ENCODE measurements around the gene CYB5R2. TPM values are rescaled to one million over a fixed set of nuclear protein-coding genes. Genes with fewer than 3 reads are reported as not detected.

CYB5R2 gene
- total RNA-seq, 1 donor from 2014 or later = 23.2 TPM

DNA sequence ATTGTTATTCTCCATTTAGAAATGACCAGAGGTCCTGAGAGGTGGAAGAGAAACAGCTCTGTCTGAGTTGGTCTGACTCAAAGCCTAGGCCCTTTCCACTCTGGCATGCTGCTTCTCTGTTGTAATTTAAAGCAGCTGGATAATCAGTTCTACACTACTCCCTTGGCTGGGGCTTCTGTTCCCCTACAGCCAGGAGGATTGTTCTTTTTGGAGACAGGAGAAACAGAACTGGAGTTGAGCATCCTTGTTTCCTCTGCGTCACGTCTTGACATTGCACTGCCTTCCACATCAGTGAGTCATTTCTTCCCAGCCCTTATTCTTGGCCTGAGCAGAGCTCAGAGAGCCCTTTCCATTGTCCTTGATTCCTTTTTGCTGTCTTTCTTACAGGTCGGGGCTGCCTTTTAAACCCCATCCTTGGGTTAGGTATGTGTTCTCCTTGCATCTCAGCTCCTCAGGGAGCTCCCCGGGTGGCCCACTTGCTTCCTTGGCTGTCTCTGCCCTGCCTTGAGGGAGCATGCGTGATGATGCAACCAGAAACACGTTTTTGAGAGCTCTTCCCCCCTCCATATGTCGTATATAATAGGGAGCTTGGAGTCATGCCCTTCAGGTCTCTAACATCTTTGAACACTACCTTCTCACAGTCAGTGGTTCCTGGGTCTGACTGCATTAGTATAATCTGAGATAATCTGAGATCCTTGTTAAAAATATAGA lies 35.7 kb downstream of the CYB5R2 start:
- Mint-ChIP-seq H3K27me3 (no peaks in the 10 kb centered on the region), H3K9me3 (no peaks in the 10 kb centered on the region), H3K4me3 (no peak overlapping the region), H3K36me3 (peaks cover 54% of the 10 kb centered on the region), H3K4me1 (ENCODE audit: unreplicated experiment) (no peaks in the 10 kb centered on the region), H3K27ac (no peak overlapping the region)
- DNase-seq (ENCODE audit: extremely low spot score, unreplicated experiment) = no peak
- TF ChIP-seq, protein P1, sequence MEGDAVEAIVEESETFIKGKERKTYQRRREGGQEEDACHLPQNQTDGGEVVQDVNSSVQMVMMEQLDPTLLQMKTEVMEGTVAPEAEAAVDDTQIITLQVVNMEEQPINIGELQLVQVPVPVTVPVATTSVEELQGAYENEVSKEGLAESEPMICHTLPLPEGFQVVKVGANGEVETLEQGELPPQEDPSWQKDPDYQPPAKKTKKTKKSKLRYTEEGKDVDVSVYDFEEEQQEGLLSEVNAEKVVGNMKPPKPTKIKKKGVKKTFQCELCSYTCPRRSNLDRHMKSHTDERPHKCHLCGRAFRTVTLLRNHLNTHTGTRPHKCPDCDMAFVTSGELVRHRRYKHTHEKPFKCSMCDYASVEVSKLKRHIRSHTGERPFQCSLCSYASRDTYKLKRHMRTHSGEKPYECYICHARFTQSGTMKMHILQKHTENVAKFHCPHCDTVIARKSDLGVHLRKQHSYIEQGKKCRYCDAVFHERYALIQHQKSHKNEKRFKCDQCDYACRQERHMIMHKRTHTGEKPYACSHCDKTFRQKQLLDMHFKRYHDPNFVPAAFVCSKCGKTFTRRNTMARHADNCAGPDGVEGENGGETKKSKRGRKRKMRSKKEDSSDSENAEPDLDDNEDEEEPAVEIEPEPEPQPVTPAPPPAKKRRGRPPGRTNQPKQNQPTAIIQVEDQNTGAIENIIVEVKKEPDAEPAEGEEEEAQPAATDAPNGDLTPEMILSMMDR (conservative IDR thresholded peaks at IDR 0.05) = no peak

DNA sequence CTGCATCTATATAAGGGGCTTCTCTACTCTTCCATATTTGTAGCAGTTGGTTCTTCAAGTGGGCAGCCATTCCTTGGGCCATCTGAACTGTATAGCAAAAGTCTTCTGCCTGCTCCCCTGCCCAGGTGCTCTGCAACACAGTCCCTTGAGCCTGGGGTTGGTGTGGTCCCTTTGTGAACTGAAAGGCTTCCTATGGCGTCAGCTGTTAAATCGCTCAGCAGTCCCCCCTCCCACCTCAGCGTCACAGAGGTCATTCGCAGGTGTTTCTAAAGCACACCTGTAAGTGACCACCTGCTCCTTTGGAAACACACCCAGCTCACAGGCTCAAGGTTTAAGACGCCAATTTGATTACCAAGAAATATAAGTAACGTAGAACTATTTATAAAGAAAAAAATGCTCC lies 37.0 kb downstream of the CYB5R2 start:
- TF ChIP-seq, protein P1 (conservative IDR thresholded peaks at IDR 0.05) = no peak
- no peak overlapping the region for H3K4me3 Mint-ChIP-seq
- H3K27me3 Mint-ChIP-seq = no peaks in the 10 kb centered on the region
- peaks cover 51% of the 10 kb centered on the region for H3K36me3 Mint-ChIP-seq
- no peaks in the 10 kb centered on the region for H3K9me3 Mint-ChIP-seq
- H3K4me1 Mint-ChIP-seq (ENCODE audit: unreplicated experiment) = no peaks in the 10 kb centered on the region
- no peak overlapping the region for H3K27ac Mint-ChIP-seq
- DNase-seq (ENCODE audit: extremely low spot score, unreplicated experiment) = no peak

DNA sequence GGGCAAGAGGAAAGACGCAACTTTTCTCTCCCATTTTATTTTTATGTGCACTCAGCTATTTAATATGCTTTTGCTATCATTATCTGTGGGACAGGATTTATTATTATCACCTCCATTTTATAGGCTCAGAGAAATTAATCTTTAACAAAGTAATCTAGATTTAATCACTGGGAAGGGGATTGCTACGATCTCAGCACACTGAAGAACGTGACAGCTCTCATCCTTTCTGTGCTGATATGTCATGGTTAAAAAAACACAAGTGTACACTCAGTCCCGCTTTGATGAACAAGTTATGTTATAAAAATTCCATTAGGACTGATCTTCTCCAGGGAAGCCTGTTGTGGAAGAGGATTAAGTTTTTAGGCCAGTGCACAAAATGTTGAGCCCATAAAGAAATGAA lies 37.6 kb downstream of the CYB5R2 start:
- H3K36me3 Mint-ChIP-seq = peaks cover 50% of the 10 kb centered on the region
- H3K9me3 Mint-ChIP-seq = no peaks in the 10 kb centered on the region
- no peaks in the 10 kb centered on the region for H3K4me1 Mint-ChIP-seq (ENCODE audit: unreplicated experiment)
- no peak overlapping the region for H3K4me3 Mint-ChIP-seq
- no peak overlapping the region for H3K27ac Mint-ChIP-seq
- no peak for DNase-seq (ENCODE audit: extremely low spot score, unreplicated experiment)
- H3K27me3 Mint-ChIP-seq = no peaks in the 10 kb centered on the region
- TF ChIP-seq, protein P1 (conservative IDR thresholded peaks at IDR 0.05) = no peak

DNA sequence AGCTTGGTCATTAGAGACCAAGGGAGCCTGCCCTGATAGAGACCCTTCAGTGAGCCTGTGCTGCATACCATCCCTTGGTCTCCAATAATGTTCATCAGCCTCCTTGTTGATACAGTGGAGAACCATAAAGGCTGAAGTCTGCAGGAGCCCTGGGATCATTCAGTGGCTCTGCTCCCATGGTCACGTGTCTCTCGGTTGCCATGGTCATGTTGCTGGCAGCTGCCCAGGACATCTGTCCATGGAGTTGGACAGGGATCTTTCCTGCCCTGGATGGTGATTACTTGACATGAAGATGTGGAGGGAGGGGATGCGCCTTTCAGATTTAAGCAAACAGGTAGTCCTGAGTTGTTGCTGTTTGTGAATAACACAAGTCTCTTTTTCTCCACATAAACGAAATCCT lies 38.2 kb downstream of the CYB5R2 start:
- DNase-seq (ENCODE audit: extremely low spot score, unreplicated experiment) = no peak
- no peaks in the 10 kb centered on the region for H3K4me1 Mint-ChIP-seq (ENCODE audit: unreplicated experiment)
- peaks cover 48% of the 10 kb centered on the region for H3K36me3 Mint-ChIP-seq
- TF ChIP-seq, protein P1 (conservative IDR thresholded peaks at IDR 0.05) = no peak
- no peak overlapping the region for H3K4me3 Mint-ChIP-seq
- no peaks in the 10 kb centered on the region for H3K27me3 Mint-ChIP-seq
- H3K9me3 Mint-ChIP-seq = no peaks in the 10 kb centered on the region
- H3K27ac Mint-ChIP-seq = no peak overlapping the region

DNA sequence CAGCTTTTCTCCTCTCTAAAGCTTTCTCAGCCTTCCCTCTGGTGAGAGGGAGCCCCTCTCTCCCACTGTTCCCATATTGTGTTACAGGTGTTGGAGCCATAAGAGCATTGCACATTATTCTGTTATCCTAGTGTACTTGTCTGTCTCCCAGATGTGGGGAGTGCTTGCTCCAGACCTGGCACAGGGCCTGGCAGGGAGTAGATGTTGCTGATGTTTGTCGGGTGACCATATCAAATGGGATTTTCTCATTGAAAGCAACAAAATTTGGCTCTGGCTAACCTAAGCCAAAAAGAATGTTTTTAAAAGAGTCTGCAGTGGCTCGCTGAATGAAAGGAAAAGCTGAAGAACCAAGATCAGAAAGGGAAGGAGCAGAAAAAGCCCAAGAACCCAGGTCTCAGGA lies 41.1 kb downstream of the CYB5R2 start:
- Mint-ChIP-seq H3K9me3 (no peaks in the 10 kb centered on the region), H3K27me3 (no peaks in the 10 kb centered on the region), H3K4me3 (no peak overlapping the region), H3K36me3 (peaks cover 43% of the 10 kb centered on the region), H3K27ac (no peak overlapping the region), H3K4me1 (ENCODE audit: unreplicated experiment) (no peaks in the 10 kb centered on the region)
- no peak for DNase-seq (ENCODE audit: extremely low spot score, unreplicated experiment)
- TF ChIP-seq, protein P1 (conservative IDR thresholded peaks at IDR 0.05) = no peak
